Caco-2 (cell line): ENCODE data around the gene CEP192. TPM values are rescaled to one million over a fixed set of nuclear protein-coding genes. Genes with fewer than 3 reads are reported as not detected.

ENCODE experiments used
- BruUV-seq: library from RNA; stranded (reverse); fragments of 400-500 nt; replicated peaks from 2 replicates; lab custom pipeline; 2021; lab: Mats Ljungman, UMichigan
- CTCF ChIA-PET: fragments of 300-600 bp; sonication (Branson Sonifier 250); formaldehyde crosslinking; loops from one replicate; lab custom pipeline; 2022; ENCODE audit warnings: antibody characterized with exemption; lab: Charles Lee
- POLR2A ChIA-PET: fragments of 300-600 bp; sonication (Branson Sonifier 250); formaldehyde crosslinking; loops from one replicate; lab custom pipeline; 2022; ENCODE audit warnings: antibody characterized with exemption; lab: Charles Lee
- DNase-seq, 2 experiments: peaks; one replicate each; pipeline versions ENCODE4 v3.0.0 to v3.0.0-alpha.2; 2020 to 2022
- H3K27me3 ChIP-seq: replicated peaks from 2 replicates; pipeline ENCODE4 v1.6.0; 2011; ENCODE audit warnings: low read length; ENCODE audit not compliant: control insufficient read depth, insufficient read depth
- H3K36me3 ChIP-seq: 2 replicates; pipeline ENCODE4 v1.5.1; 2011; ENCODE audit warnings: low read length; ENCODE audit not compliant: control insufficient read depth, insufficient read depth
- H3K4me1 ChIP-seq: fragments of 250-450 bp; sonication (Bioruptor Pico); 2 replicates; pipeline ENCODE4 v1.5.1; 2020; ENCODE audit warnings: mild to moderate bottlenecking
- H3K4me3 ChIP-seq: 2 replicates; pipeline ENCODE4 v1.5.1; 2011; ENCODE audit warnings: low read depth, mild to moderate bottlenecking, control low read depth, low read length
- H3K9me3 ChIP-seq: fragments of 250-450 bp; sonication (Bioruptor Pico); 2 replicates; pipeline ENCODE4 v1.5.1; 2020; ENCODE audit warnings: mild to moderate bottlenecking, moderate library complexity
- H3K27ac Mint-ChIP-seq: one replicate; pipeline ENCODE4 v1.8.0; 2022; ENCODE audit warnings: mixed read lengths; ENCODE audit not compliant: unreplicated experiment
- H3K27me3 Mint-ChIP-seq: one replicate; pipeline ENCODE4 v1.8.0; 2022; ENCODE audit warnings: mixed read lengths; ENCODE audit not compliant: insufficient read depth, unreplicated experiment
- H3K36me3 Mint-ChIP-seq: one replicate; pipeline ENCODE4 v1.8.0; 2022; ENCODE audit warnings: mild to moderate bottlenecking, mixed read lengths; ENCODE audit not compliant: insufficient read depth, unreplicated experiment
- H3K4me1 Mint-ChIP-seq: one replicate; pipeline ENCODE4 v1.8.0; 2022; ENCODE audit warnings: low read depth, mixed read lengths; ENCODE audit not compliant: unreplicated experiment
- H3K4me3 Mint-ChIP-seq: one replicate; pipeline ENCODE4 v1.8.0; 2022; ENCODE audit warnings: mild to moderate bottlenecking, moderate library complexity, mixed read lengths; ENCODE audit not compliant: unreplicated experiment
- H3K9me3 Mint-ChIP-seq: one replicate; pipeline ENCODE4 v1.8.0; 2022; ENCODE audit warnings: mixed read lengths; ENCODE audit not compliant: unreplicated experiment
- intact Hi-C: fragments of 100-400 bp; cut with micrococcal nuclease; formaldehyde crosslinking; loops from one replicate; pipeline ENCODE4 v1.10.0; 2022; ENCODE audit not compliant: unreplicated experiment
- total RNA-seq: library from RNA; stranded (reverse); gene quantifications from 2 replicates; pipeline ENCODE4 v1.2.3, GENCODE V29; 2022
- TF ChIP-seq, protein P1 (sequence below), 2 experiments: fragments of 200-600 bp in 1 of 2; IDR thresholded peaks; 1 replicate in 1 of 2; 2 replicates in 1 of 2; pipeline versions ENCODE4 v1.5.1 to v1.8.0; 2011 to 2022; ENCODE audit warnings: antibody characterized with exemption in 1 of 2, control low read depth in 1 of 2, inconsistent platforms in 1 of 2, low read depth in 1 of 2, low read length in 1 of 2, mild to moderate bottlenecking in 1 of 2, moderate library complexity in 1 of 2; ENCODE audit not compliant: insufficient read depth in 1 of 2, severe bottlenecking in 1 of 2, unreplicated experiment in 1 of 2

CEP192 gene
- total RNA-seq, 1 experiment from 2014 or later = 33.5 TPM

DNA sequence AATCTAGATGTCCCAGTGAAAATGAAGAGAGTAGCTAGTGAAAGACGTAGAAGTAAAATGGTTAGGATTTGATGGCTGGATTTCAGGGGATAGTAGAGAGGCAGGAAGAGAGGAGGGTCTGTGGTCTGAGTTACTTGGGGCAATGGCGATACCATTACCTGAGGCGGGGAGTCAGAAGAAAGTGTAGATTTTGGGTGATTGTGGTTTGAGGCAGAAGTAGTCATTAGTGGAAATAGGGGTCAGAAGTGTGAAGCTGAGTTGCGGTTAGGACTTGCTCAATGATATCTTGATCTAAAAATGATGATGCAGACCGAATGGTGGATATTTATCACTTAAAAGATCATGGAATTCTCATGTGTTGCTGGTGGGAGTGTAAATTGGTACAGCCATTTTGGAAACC lies 41.0 kb downstream of the CEP192 start:
- Mint-ChIP-seq H3K27me3 (no peaks in the 10 kb centered on the region), H3K4me3 (no peak overlapping the region), H3K9me3 (no peaks in the 10 kb centered on the region), H3K27ac (no peak overlapping the region), H3K36me3 (peaks cover 39% of the 10 kb centered on the region), H3K4me1 (no peaks in the 10 kb centered on the region)
- intact Hi-C loops = no loop called here
- DNase-seq = no peak
- Histone ChIP-seq H3K4me1 (no peaks in the 10 kb centered on the region), H3K27me3 (no peaks in the 10 kb centered on the region), H3K36me3 (peaks cover 3% of the 10 kb centered on the region), H3K4me3 (no peak overlapping the region), H3K9me3 (no peaks in the 10 kb centered on the region)
- ChIA-PET POLR2A (no interaction called here), CTCF (no interaction called here)
- no TSS peak for BruUV-seq
- TF ChIP-seq, protein P1, sequence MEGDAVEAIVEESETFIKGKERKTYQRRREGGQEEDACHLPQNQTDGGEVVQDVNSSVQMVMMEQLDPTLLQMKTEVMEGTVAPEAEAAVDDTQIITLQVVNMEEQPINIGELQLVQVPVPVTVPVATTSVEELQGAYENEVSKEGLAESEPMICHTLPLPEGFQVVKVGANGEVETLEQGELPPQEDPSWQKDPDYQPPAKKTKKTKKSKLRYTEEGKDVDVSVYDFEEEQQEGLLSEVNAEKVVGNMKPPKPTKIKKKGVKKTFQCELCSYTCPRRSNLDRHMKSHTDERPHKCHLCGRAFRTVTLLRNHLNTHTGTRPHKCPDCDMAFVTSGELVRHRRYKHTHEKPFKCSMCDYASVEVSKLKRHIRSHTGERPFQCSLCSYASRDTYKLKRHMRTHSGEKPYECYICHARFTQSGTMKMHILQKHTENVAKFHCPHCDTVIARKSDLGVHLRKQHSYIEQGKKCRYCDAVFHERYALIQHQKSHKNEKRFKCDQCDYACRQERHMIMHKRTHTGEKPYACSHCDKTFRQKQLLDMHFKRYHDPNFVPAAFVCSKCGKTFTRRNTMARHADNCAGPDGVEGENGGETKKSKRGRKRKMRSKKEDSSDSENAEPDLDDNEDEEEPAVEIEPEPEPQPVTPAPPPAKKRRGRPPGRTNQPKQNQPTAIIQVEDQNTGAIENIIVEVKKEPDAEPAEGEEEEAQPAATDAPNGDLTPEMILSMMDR (IDR thresholded peaks at IDR 0.05; ENCODE audit: insufficient read depth in 1 of 2, low read depth in 1 of 2, low read length in 1 of 2, severe bottlenecking in 1 of 2, unreplicated experiment in 1 of 2) = no peak

- no peaks in the 10 kb centered on the region for H3K4me1 ChIP-seq
- no peak for DNase-seq
- no peak overlapping the region for H3K4me3 Mint-ChIP-seq
- no TSS peak for BruUV-seq
- intact Hi-C loops = no loop called here
- TF ChIP-seq, protein P1 (IDR thresholded peaks at IDR 0.05; ENCODE audit: insufficient read depth in 1 of 2, low read depth in 1 of 2, low read length in 1 of 2, severe bottlenecking in 1 of 2, unreplicated experiment in 1 of 2) = no peak
- H3K27me3 ChIP-seq = no peaks in the 10 kb centered on the region
- no peaks in the 10 kb centered on the region for H3K9me3 Mint-ChIP-seq
- H3K36me3 ChIP-seq = peaks cover 3% of the 10 kb centered on the region
- H3K9me3 ChIP-seq = no peaks in the 10 kb centered on the region
- no peak overlapping the region for H3K4me3 ChIP-seq
- POLR2A ChIA-PET = interaction anchor here (0.6 kb wide), 1 partner anchor 148 kb away, joined by 4 read pairs; no protein-coding TSS in a partner anchor
- H3K27ac Mint-ChIP-seq = no peak overlapping the region
- no peaks in the 10 kb centered on the region for H3K27me3 Mint-ChIP-seq
- peaks cover 31% of the 10 kb centered on the region for H3K36me3 Mint-ChIP-seq
- no peaks in the 10 kb centered on the region for H3K4me1 Mint-ChIP-seq
- CTCF ChIA-PET = no interaction called here
These were observed 44.2 kb downstream of the CEP192 start for GRCh38 chr18:13035249-13035914.

- intact Hi-C loops = no loop called here
- H3K36me3 Mint-ChIP-seq = peaks cover 26% of the 10 kb centered on the region
- H3K27me3 ChIP-seq = no peaks in the 10 kb centered on the region
- TF ChIP-seq, protein P1 (IDR thresholded peaks at IDR 0.05; ENCODE audit: insufficient read depth in 1 of 2, low read depth in 1 of 2, low read length in 1 of 2, severe bottlenecking in 1 of 2, unreplicated experiment in 1 of 2) = no peak
- H3K27ac Mint-ChIP-seq = no peak overlapping the region
- H3K4me1 ChIP-seq = no peaks in the 10 kb centered on the region
- H3K9me3 ChIP-seq = no peaks in the 10 kb centered on the region
- no peaks in the 10 kb centered on the region for H3K9me3 Mint-ChIP-seq
- no peaks in the 10 kb centered on the region for H3K36me3 ChIP-seq
- no peaks in the 10 kb centered on the region for H3K4me1 Mint-ChIP-seq
- no peak overlapping the region for H3K4me3 ChIP-seq
- ChIA-PET POLR2A (no interaction called here), CTCF (no interaction called here)
- no peaks in the 10 kb centered on the region for H3K27me3 Mint-ChIP-seq
- BruUV-seq = no TSS peak
- no peak overlapping the region for H3K4me3 Mint-ChIP-seq
- no peak for DNase-seq
These were observed 45.6 kb downstream of the CEP192 start for GRCh38 chr18:13036622-13037320.
